SK-N-SH (cell line): ENCODE data around the gene MORC3.
"Not testable (repeated sequence)": the region's sequence is repeated elsewhere in the genome, so short reads cannot be mapped to it uniquely, and the experiment has no call there.

Experiments used
- CTCF ChIP-seq: fragments of 200-600 bp; sonication (generic); IDR thresholded peaks from 2 replicates; pipeline ENCODE4 v1.6.1; 2017; ENCODE audit warnings: antibody characterized with exemption, mild to moderate bottlenecking, moderate library complexity
- RAD21 ChIP-seq: IDR thresholded peaks from 2 replicates; pipeline ENCODE4 v1.6.1; 2012; ENCODE audit warnings: mild to moderate bottlenecking, low read length

- TF ChIP-seq CTCF, RAD21: not testable (repeated sequence)
Measured at GRCh38 chr21:36283231-36283622, 36.8 kb upstream of the MORC3 start.
